GM12892 (cell line): ENCODE data around the gene WT1.

Experiments
- DNase-seq: peaks from one replicate; pipeline ENCODE4 v3.0.0; 2011; ENCODE audit not compliant: insufficient read length
- FAIRE-seq: peaks from 2 replicates; lab custom pipeline; 2011; peaks lifted over from hg19 to GRCh38; lab: Jason Lieb, UNC
- POLR2A ChIP-seq: IDR thresholded peaks from 2 replicates; pipeline ENCODE4 v1.6.1; 2011; ENCODE audit warnings: low read depth, low read length, control low read depth
- POLR2AphosphoS5 ChIP-seq: IDR thresholded peaks from 2 replicates; pipeline ENCODE4 v1.6.1; 2011; ENCODE audit warnings: low read depth, low read length, control low read depth
- TAF1 ChIP-seq: IDR thresholded peaks from 2 replicates; pipeline ENCODE4 v1.6.1; 2011; ENCODE audit warnings: low read depth, mild to moderate bottlenecking, control low read depth, low read length, borderline replicate concordance

WT1 gene

GRCh38 chr11:32454993-32455392, 19.7 kb upstream of the WT1 start:
- FAIRE-seq (no peak), DNase-seq (no peak)
- TF ChIP-seq TAF1 (no peak), POLR2A (no peak), POLR2AphosphoS5 (no peak)

GRCh38 chr11:32451808-32452207, 16.5 kb upstream of the WT1 start:
- DNase-seq (no peak), FAIRE-seq (no peak)
- TF ChIP-seq POLR2A, result no peak
- no peak for TF ChIP-seq POLR2AphosphoS5
- TF ChIP-seq TAF1, result no peak

- TF ChIP-seq POLR2A (no peak), TAF1 (no peak), POLR2AphosphoS5 (no peak)
- DNase-seq (no peak), FAIRE-seq (no peak)
Measured at GRCh38 chr11:32450372-32450771, 15.0 kb upstream of the WT1 start.

GRCh38 chr11:32448232-32448631, 12.9 kb upstream of the WT1 start:
- FAIRE-seq (no peak), DNase-seq (no peak)
- TF ChIP-seq TAF1 (no peak), POLR2A (no peak), POLR2AphosphoS5 (no peak)

GRCh38 chr11:32447252-32447651, 11.9 kb upstream of the WT1 start:
- DNase-seq (no peak), FAIRE-seq (no peak)
- TF ChIP-seq TAF1, result no peak
- no peak for TF ChIP-seq POLR2A
- no peak for TF ChIP-seq POLR2AphosphoS5

GRCh38 chr11:32446227-32446626, 10.9 kb upstream of the WT1 start:
- TF ChIP-seq POLR2AphosphoS5 (no peak), TAF1 (no peak), POLR2A (no peak)
- DNase-seq (no peak), FAIRE-seq (no peak)

- DNase-seq (no peak), FAIRE-seq (no peak)
- TF ChIP-seq POLR2A, result no peak
- TF ChIP-seq POLR2AphosphoS5, result no peak
- TF ChIP-seq TAF1, result no peak
Measured at GRCh38 chr11:32444186-32444585, 8.8 kb upstream of the WT1 start.

GRCh38 chr11:32440916-32441315, 5.6 kb upstream of the WT1 start:
- DNase-seq, result no peak
- FAIRE-seq, result no peak
- TF ChIP-seq POLR2A (no peak), TAF1 (no peak), POLR2AphosphoS5 (no peak)

GRCh38 chr11:32440312-32440908, 5.1 kb upstream of the WT1 start:
- FAIRE-seq, result no peak
- no peak for TF ChIP-seq POLR2A
- TF ChIP-seq POLR2AphosphoS5, result no peak
- DNase-seq, result no peak

GRCh38 chr11:32439501-32440210, 4.3 kb upstream of the WT1 start:
- no peak for DNase-seq
- FAIRE-seq, result no peak
- TF ChIP-seq POLR2A (no peak), POLR2AphosphoS5 (no peak), TAF1 (no peak)

- FAIRE-seq, result no peak
- TF ChIP-seq POLR2AphosphoS5 (no peak), TAF1 (no peak), POLR2A (no peak)
- DNase-seq, result no peak
Measured at GRCh38 chr11:32438866-32439489, 3.6 kb upstream of the WT1 start.
